Transverse colon (tissue), 4 donors: ENCODE results near the gene LGALS9. TPM values are rescaled to one million over a fixed set of nuclear protein-coding genes. Genes with fewer than 3 reads are reported as not detected.

Experiments
- DNase-seq: peaks from one replicate; pipeline ENCODE4 v3.0.0-alpha.2; 2019
- H3K27ac ChIP-seq, 4 donors: fragments of 200-600 bp; sonication (generic); 2 replicates each; pipeline ENCODE4 v1.5.1; 2016 to 2018; ENCODE audit warnings: inconsistent platforms in 4 of 4
- H3K27me3 ChIP-seq: fragments of 200-600 bp; sonication (generic); 2 replicates; pipeline ENCODE4 v1.5.1; 2017; ENCODE audit warnings: inconsistent platforms
- H3K36me3 ChIP-seq, 4 donors: fragments of 200-600 bp; sonication (generic); 2 replicates each; pipeline ENCODE4 v1.5.1; 2017 to 2019; ENCODE audit warnings: inconsistent platforms in 4 of 4
- H3K4me1 ChIP-seq, 4 donors: fragments of 200-600 bp; sonication (generic); 2 replicates each; pipeline ENCODE4 v1.5.1; 2017 to 2020; ENCODE audit warnings: inconsistent platforms in 4 of 4
- H3K4me3 ChIP-seq, 4 donors: fragments of 200-600 bp; sonication (generic); 1 replicate in 1 of 4; 2 replicates in 3 of 4; pipeline versions ENCODE4 v1.5.1 to v1.6.1; 2017 to 2019; ENCODE audit warnings: inconsistent platforms in 4 of 4
- H3K9me3 ChIP-seq, 2 donors: fragments of 200-600 bp; sonication (generic); 2 replicates each; pipeline ENCODE4 v1.5.1; 2017 to 2019; ENCODE audit warnings: inconsistent platforms in 2 of 2
- CTCF ChIP-seq, 5 experiments: fragments of 200-600 bp in 3 of 5; fragments of 450-650 bp in 2 of 5; sonication (generic) in 3 of 5; IDR thresholded peaks; 1 replicate in 2 of 5; 2 replicates in 3 of 5; pipeline ENCODE4 v1.5.1; 2016 to 2017; ENCODE audit warnings: antibody characterized with exemption in 5 of 5, inconsistent platforms in 3 of 5, mild to moderate bottlenecking in 2 of 5, moderate library complexity in 1 of 5
- EP300 ChIP-seq: sonication (generic); formaldehyde crosslinking; IDR thresholded peaks from one replicate; pipeline ENCODE4 v1.6.1; 2017; ENCODE audit warnings: antibody characterized with exemption, low read depth
- POLR2A ChIP-seq: fragments of 450-650 bp; IDR thresholded peaks from one replicate; pipeline ENCODE4 v1.6.1; 2016; ENCODE audit warnings: antibody characterized with exemption, mild to moderate bottlenecking, moderate library complexity
- POLR2AphosphoS5 ChIP-seq, 3 donors: sonication (generic); formaldehyde crosslinking; IDR thresholded peaks; one replicate each; pipeline ENCODE4 v1.6.1; 2016; ENCODE audit warnings: antibody characterized with exemption in 3 of 3
- WGBS, 2 donors: methylation state at CpG; one replicate each; pipeline ENCODE4 v1.1.5; 2018; ENCODE audit warnings: low coverage in 1 of 2; 5-methylcytosine and 5-hydroxymethylcytosine counted together
- in situ Hi-C, 4 donors: fragments of 200-750 bp; cut with MboI; loops; one replicate each; pipeline versions ENCODE4 v1.15.0 to v1.15.1; 2017; ENCODE audit warnings: low sequenced_read_pairs in 3 of 4, low pct_ligation_motif_present in 1 of 4, low pct_unique_long_range_greater_than_20kb in 1 of 4
- intact Hi-C: fragments of 100-400 bp; cut with DNase I; formaldehyde crosslinking; loops from one replicate; pipeline ENCODE4 v1.15.1; 2023; ENCODE audit warnings: low total_unique reads
- total RNA-seq, 4 donors: library from RNA; depleted of rRNA; stranded (reverse); fragments of >200 nt; gene quantifications; one replicate each; pipeline ENCODE4 v1.1.0, GENCODE V29; 2016

LGALS9 gene
- total RNA-seq, 4 donors from 2014 or later: 245 to 463 (median 368) TPM

GRCh38 chr17:27596566-27597187 is 34.3 kb upstream of the LGALS9 start:
- H3K4me3 ChIP-seq: no peak overlapping the region
- H3K4me1 ChIP-seq: peaks cover 0 to 4% (median 0%) of the 10 kb centered on the region in 4 donors
- no peaks in the 10 kb centered on the region for H3K36me3 ChIP-seq
- no peaks in the 10 kb centered on the region for H3K27me3 ChIP-seq
- H3K9me3 ChIP-seq: no peaks in the 10 kb centered on the region
- no peak for TF ChIP-seq POLR2AphosphoS5 (IDR thresholded peaks at IDR 0.05)
- TF ChIP-seq EP300: no peak
- no peak for TF ChIP-seq CTCF (IDR thresholded peaks at IDR 0.05)
- no peak for TF ChIP-seq POLR2A
- DNase-seq: no peak
- 73 to 88% methylated on average over 4 to 9 of the region's 9 CpGs for WGBS, 2 donors
- in situ Hi-C loops (loop anchor here in 3 of 4 donors (5.0 to 25.0 kb wide), 8 partner anchors 102 to 364 kb away; partner anchors contain the start of gene KSR1 (in 1 of the 3)), intact Hi-C loops (loop anchor here (5.0 kb wide), 1 partner anchor 139 kb away; the partner anchor contains the start of gene KSR1)
- H3K27ac ChIP-seq: no peak overlapping the region

GRCh38 chr17:27597188-27597580 is 33.8 kb upstream of the LGALS9 start:
- in situ Hi-C loops: loop anchor here in 3 of 4 donors (5.0 to 25.0 kb wide), 8 partner anchors 102 to 365 kb away; partner anchors contain the start of gene KSR1 (in 1 of the 3)
- peaks cover 0 to 7% (median 0%) of the 10 kb centered on the region in 4 donors for H3K4me1 ChIP-seq
- no peaks in the 10 kb centered on the region for H3K36me3 ChIP-seq
- H3K4me3 ChIP-seq: no peak overlapping the region
- H3K27me3 ChIP-seq: no peaks in the 10 kb centered on the region
- WGBS, 2 donors: 89% methylated on average over 10 of the region's 10 CpGs; no CpG with 5 or more reads in 1 of the 2 donors
- intact Hi-C loops: loop anchor here (5.0 kb wide), 1 partner anchor 140 kb away; the partner anchor contains the start of gene KSR1
- H3K9me3 ChIP-seq: no peaks in the 10 kb centered on the region
- DNase-seq: no peak
- TF ChIP-seq POLR2AphosphoS5 (IDR thresholded peaks at IDR 0.05) (no peak), EP300 (no peak), POLR2A (no peak), CTCF (IDR thresholded peaks at IDR 0.05) (no peak)
- no peak overlapping the region for H3K27ac ChIP-seq

GRCh38 chr17:27597783-27598320 is 33.1 kb upstream of the LGALS9 start:
- H3K4me3 ChIP-seq: no peak overlapping the region
- no peaks in the 10 kb centered on the region for H3K36me3 ChIP-seq
- in situ Hi-C loops (loop anchor here in 3 of 4 donors (5.0 to 25.0 kb wide), 8 partner anchors 103 to 366 kb away; partner anchors contain the start of gene KSR1 (in 1 of the 3)), intact Hi-C loops (loop anchor here (5.0 kb wide), 1 partner anchor 141 kb away; the partner anchor contains the start of gene KSR1)
- 91% methylated on average over 5 of the region's 5 CpGs; no CpG with 5 or more reads in 1 of the 2 donors for WGBS, 2 donors
- no peak overlapping the region for H3K27ac ChIP-seq
- no peak for DNase-seq
- no peaks in the 10 kb centered on the region for H3K9me3 ChIP-seq
- TF ChIP-seq POLR2A (no peak), CTCF (IDR thresholded peaks at IDR 0.05) (no peak), POLR2AphosphoS5 (IDR thresholded peaks at IDR 0.05) (no peak), EP300 (no peak)
- H3K27me3 ChIP-seq: no peaks in the 10 kb centered on the region
- peaks cover 0 to 7% (median 1%) of the 10 kb centered on the region in 4 donors for H3K4me1 ChIP-seq

- no peaks in the 10 kb centered on the region for H3K36me3 ChIP-seq
- in situ Hi-C loops: loop anchor here in 3 of 4 donors (5.0 to 25.0 kb wide), 8 partner anchors 104 to 366 kb away; partner anchors contain the start of gene KSR1 (in 1 of the 3)
- DNase-seq: no peak
- H3K27me3 ChIP-seq: no peaks in the 10 kb centered on the region
- TF ChIP-seq CTCF (IDR thresholded peaks at IDR 0.05) (no peak), POLR2A (no peak), POLR2AphosphoS5 (IDR thresholded peaks at IDR 0.05) (no peak), EP300 (no peak)
- H3K4me3 ChIP-seq: no peak overlapping the region
- 91 to 100% methylated on average over 1 to 17 of the region's 17 CpGs for WGBS, 2 donors
- intact Hi-C loops: loop anchor here (5.0 kb wide), 1 partner anchor 141 kb away; the partner anchor contains the start of gene KSR1
- no peak overlapping the region for H3K27ac ChIP-seq
- no peaks in the 10 kb centered on the region for H3K9me3 ChIP-seq
- H3K4me1 ChIP-seq: peaks cover 0 to 12% (median 6%) of the 10 kb centered on the region in 4 donors
Measured at GRCh38 chr17:27598337-27599050, 32.5 kb upstream of the LGALS9 start.
